Lung microvascular endothelial cell (primary cell): Measurements from ENCODE around the gene DOK4. TPM values are rescaled to one million over a fixed set of nuclear protein-coding genes. Genes with fewer than 3 reads are reported as not detected.

Source experiments
- DNase-seq, 2 donors: peaks; one replicate each; pipeline versions ENCODE4 v3.0.0 to v3.0.0-alpha.2; 2010; ENCODE audit warnings: low read depth in 2 of 2
- total RNA-seq: library from RNA; depleted of rRNA; stranded (reverse); fragments of >200 nt; gene quantifications from 2 replicates; pipeline ENCODE4 v1.2.1, GENCODE V29; 2014

DOK4 gene
- 13.9 and 15.0 TPM in 2 replicates for total RNA-seq

- peak; percentile 54 to 64 for DNase-seq
Measured at GRCh38 chr16:57485916-57486857, at the start of gene DOK4. Gene DOK4 (minus strand): TSS chr16:57486493. CDS start chr16:57479507, 6,986 bp downstream.

DNA sequence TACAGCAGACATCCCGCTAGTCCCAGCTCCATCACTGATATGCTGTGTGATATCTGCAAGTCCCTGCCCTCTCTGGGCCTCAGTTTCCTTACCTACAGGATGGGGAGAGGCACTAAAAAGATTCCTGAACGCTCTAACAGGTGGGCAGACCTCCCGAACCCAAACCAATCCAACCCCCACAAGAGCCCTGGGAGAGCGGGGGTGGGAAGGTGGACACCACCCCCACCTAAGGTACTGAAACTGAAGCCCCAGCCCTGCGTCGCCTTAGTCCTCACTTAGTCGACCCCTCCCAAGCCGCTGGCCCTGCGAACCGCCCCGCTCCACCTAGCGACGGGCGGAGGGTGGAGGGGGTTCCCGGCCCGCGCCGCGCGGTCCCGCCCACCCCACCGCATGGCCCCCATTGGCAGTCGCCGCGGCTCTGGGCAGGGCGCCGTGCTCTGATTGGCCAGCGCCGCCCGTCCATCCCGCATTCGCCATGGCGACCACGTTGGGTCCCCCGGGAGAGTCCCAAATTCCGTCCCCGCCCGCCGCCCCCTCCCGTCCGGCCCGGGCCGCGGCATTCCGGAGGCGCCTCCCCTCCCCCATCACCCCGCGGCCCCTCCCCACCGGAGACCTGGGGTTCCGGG lies 49.5 kb upstream of the DOK4 start:
- DNase-seq, result peak; percentile 90 to 93

- DNase-seq, result no peak
Measured at GRCh38 chr16:57534881-57535658, 48.8 kb upstream of the DOK4 start.

GRCh38 chr16:57534337-57534880 lies 48.1 kb upstream of the DOK4 start:
- no peak for DNase-seq

GRCh38 chr16:57533431-57534336 lies 47.4 kb upstream of the DOK4 start:
- peak in 1 of 2 donors; percentile 34 for DNase-seq

DNA sequence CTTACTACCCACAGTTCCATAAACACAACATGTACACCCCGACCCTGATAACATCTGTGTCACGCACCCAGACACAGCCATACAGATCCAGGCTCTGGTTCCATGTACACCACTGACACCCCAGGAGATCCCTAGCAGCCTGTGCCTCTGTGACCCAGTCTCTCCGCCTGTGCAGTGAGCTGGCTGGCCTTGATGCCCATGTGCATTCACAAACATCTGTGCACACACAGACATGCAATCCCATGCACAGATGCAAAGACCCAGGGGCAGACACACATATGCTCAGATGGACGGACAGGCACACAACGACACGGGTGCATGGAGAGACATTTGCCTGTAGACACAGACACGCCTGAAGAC lies 46.0 kb upstream of the DOK4 start:
- DNase-seq, result no peak

DNA sequence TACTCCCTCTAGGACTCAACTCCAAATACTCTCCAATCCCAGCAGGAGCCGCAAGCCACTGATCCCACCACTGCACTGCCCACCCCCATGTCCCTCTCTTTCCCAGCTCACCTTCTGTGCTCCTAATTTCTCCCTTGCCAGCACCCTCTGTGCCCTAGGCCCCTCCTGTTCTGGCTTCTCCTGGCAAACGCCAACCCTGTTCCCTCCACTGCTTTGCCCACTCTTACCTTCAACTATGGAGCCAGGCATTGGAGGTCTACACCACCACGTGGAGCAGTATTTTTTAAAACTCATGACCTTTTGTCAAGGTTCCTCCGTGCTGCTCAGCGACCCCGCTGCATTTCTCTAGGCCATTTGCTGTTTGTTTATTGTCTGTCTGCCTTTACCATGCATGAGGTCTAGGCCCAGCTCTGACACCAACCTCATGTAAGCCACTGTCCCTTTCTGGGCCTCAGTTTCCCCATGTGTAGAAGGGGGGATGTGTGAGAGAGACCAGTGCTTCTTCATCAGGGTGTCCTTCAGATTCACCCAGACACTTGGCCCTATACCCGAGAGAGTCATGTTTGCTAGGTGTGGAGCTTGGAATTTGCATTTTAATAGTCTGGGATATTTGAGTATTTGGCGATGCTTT lies 45.5 kb upstream of the DOK4 start:
- DNase-seq, result no peak

DNA sequence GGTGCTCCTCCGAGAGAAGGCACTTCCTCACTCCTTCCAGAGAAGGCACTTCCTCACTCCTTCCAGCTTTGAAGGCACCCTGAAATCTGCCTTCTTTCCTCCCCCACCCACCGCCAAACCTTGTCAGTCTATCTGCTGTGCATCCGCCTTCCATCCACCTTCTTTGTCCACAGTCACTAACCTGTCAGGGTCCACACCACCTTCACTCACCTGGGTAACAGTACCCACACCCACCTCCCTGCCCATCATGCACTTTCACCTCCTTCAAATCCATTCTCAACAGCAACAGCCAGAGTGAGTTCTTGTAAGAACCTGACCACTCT lies 44.9 kb upstream of the DOK4 start:
- no peak for DNase-seq

- no peak for DNase-seq
Measured at GRCh38 chr16:57530522-57531252, 44.4 kb upstream of the DOK4 start.

GRCh38 chr16:57530104-57530521 lies 43.8 kb upstream of the DOK4 start:
- DNase-seq, result peak; percentile 76 to 88

DNA sequence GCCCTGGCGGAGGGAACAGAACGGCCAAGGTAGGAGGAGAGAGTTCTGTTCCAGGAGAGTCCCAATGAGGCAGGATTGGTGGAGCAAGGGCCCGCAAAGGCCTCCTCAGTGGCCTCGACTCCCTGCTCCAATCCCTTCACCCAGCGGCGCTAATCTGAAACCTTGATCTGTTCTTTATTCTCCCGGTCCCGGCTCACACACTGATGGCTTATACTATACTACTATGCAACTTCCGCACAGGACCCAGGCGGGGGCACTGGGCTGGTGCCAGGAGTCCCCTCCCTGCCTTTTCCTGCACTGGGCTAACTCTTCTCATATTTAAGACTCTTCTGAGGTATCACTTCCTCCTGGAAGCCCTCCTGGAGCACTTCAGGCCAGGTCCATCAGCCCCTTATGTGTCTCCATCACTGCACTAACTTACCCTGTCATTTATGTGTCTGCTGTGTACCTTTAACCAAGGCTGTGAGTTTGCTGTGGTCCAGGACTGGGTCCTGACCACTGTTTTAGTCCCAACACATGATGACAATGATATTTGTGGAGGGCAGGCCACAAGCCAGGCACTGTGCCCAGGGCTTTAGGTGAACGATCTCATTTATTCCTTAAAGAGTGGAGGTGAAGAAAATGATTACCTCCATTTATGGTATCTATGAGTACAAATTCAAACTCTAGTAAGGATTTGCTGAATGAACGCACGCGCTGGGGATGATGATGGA lies 43.3 kb upstream of the DOK4 start:
- DNase-seq, result no peak

GRCh38 chr16:57528499-57529390 lies 42.5 kb upstream of the DOK4 start:
- DNase-seq, result no peak

DNA sequence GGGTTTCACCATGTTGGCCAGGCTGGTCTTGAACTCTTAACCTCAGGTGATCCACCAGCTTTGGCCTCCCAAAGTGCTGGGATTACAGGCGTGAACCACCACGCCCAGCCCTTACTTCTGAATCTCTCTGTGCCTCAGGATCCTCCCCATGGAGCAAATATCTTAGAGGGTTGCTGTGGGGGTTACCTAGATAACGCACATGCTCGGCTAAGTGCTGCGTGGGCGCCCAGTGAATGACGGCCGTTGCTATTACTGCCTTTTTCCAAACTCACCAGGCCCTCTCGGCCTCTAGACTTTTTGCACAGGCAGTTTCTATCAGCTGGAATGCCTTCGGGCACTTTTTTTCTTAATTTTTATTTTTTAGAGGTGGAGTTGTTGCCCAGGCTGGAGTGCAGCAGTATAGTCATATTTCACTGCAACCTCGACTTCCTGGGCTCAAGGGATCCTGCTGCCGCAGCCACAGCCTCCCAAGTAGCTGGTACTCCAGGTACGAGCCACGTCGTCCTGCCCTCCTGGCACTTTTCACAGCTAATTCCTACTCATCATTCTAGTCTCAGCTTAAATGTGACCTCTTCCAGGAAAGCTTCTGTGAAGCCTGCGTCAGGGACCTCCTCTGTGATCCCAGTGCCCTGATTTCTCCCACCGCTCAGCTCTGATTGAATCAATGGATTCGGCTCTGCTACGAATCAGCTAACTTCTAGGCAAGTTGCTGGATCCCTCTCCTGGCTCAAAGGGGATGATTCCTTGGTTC lies 41.5 kb upstream of the DOK4 start:
- DNase-seq, result no peak

DNA sequence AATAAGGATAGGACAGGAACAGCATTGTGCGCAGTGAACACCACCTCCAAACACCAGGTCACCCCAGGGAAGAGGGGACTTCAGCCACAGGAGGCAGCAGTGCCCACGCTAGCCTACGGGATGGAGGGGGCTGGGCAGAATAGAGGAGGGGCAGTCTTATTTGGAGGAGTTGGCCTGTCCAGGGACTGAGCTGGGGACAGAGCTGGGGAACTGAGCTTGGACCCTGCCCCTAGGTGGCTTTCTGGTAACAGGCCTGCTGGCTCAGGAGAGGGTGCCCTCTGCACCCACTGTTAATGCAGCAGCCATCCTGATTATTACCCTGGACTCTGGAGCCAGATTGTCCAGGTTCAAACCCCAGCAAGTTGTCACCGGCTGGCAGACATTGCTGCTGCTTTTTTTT lies 40.7 kb upstream of the DOK4 start:
- no peak for DNase-seq

DNA sequence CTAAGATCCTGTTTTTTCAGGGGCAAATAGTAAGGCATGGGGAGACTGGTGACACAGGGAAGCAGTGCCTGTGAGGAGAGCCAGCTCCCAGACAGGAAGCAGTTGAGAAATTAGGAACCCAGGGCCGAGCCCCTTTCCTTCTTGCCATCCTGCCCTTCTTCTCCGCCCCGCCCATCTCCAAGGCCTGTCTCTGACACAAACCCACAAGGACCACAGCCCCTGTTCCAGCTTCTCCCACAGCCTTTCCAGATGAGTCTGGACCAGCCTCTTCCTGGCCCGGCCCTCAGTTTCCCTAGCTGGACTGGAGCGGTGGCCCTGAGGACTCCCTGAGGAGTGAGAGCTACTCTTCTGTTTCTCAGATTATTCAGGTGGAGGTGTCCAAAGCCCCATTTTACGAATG lies 40.2 kb upstream of the DOK4 start:
- no peak for DNase-seq

DNA sequence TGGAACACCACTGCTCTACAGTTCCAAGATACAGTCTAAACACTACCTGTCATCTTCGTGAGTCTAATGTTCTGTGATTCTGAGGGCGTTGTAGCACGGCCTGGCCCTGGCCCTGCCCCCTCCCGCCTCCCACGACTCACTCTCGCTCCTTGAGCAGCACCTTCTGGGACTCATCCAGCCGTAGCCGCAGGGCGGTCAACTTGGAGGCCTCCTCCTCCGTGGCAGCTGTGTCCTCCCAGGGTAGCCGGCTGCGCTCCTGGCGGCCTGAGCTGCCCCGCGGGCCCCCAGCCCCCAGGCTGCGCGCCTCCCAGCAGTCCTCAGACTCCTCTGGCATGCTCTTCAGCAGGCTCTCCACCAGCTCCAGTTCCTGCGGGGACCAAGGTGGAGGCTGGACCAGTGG lies 39.5 kb upstream of the DOK4 start:
- DNase-seq, result no peak

DNA sequence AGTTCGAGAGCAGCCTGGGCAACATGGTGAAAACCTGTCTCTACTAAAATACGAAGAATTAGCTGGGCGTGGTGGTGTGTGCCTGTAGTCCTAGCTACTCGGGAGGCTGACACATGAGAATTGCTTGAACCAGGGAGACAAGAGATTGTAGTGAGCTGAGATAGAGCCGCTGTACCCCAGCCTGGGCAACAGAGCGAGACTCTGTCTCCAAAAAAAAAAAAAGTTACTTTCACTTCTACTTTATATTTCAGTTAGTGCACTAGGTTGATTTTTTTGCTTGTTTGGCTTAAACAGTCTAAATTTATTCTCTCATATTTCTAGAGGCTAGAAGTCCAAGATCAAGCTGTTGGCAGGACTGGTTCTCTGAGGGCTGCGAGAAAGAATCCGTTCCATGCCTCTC lies 36.7 kb upstream of the DOK4 start:
- no peak for DNase-seq
